NCI-H146 (cell line): Measurements from ENCODE around the gene TMEM82.
A peak's percentile ranks its signal among the peaks of the same experiment; 100 is the strongest.

Experiments
- DNase-seq: peaks from one replicate; lab custom pipeline; 2025; lab: John Stamatoyannopoulos, UW

Gene TMEM82

DNA sequence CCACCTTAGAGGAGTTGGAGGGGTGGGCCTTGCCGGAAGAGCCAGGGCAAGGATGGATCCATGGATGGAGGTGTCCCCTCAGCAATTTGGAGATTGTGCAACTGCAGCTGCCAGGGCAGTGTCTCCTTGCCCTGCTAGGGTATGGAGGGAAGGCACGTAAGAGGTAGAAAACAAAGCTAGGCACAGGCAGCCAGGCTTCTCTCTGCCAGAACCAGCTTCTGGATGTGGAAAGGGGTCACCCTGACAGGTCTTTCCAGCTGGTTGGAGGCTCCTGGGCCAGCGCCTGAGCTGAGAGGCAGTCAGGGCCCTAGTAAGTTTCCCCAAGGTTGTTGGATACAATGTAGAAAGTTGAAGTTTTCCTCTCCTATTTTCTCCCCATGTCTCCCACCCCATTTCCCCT, 21.4 kb upstream of the TMEM82 start:
- DNase-seq: no peak

- no peak for DNase-seq
These were observed 19.9 kb upstream of the TMEM82 start for GRCh38 chr1:15722411-15722810.

DNA sequence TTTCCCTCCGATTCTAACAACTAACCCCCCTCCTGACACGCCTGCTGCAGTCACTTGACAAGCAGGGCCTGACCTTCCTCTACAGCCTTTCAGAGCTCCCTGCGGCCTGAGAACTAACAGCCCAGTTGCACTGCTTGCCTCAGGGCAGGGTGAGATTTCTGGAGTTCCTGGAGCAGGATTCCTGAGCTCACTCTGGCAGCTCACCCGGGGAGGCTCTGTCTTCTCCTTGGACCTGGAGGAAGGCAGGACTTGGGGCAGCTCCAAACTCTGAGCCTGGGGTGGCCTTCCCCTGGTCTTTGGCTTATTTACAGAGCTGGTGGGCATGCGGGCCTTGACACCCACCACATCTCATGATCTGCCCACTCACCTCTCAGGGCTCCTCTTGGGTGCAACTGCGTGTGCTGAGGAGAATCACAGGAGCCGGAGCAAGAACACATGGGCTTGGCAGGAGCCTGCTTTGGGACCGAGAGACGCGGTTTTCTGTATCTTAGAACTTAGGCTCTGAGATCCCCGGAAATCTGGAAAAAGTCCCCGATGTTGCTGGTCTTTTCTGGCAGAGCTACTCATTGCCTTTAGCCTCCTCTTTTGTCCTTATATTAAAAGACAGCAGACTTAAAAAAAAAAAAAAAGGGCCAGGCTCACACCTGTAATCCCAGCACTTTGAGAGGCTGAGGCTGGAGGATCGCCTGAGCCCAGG, 19.3 kb upstream of the TMEM82 start:
- no peak for DNase-seq

GRCh38 chr1:15723631-15724246, 18.6 kb upstream of the TMEM82 start:
- DNase-seq: no peak

- DNase-seq: no peak
These were observed 17.1 kb upstream of the TMEM82 start for GRCh38 chr1:15724949-15725880.

- no peak for DNase-seq
These were observed 15.8 kb upstream of the TMEM82 start for GRCh38 chr1:15726508-15726907.

DNA sequence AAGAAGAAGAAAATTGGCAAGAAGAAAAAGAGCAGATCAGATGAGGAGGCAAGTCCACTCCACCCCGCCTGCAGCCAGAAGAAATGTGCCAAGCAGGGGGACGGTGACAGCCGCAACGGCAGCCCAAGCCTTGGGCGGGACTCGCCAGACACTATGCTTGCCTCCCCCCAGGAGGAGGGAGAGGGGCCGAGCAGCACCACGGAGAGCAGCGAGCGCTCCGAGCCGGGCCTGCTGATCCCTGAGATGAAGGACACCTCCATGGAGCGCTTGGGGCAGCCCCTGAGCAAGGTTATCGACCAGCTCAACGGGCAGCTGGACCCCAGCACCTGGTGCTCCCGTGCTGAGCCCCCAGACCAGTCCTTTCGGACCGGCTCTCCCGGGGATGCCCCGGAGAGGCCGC, 15.3 kb upstream of the TMEM82 start:
- no peak for DNase-seq

DNA sequence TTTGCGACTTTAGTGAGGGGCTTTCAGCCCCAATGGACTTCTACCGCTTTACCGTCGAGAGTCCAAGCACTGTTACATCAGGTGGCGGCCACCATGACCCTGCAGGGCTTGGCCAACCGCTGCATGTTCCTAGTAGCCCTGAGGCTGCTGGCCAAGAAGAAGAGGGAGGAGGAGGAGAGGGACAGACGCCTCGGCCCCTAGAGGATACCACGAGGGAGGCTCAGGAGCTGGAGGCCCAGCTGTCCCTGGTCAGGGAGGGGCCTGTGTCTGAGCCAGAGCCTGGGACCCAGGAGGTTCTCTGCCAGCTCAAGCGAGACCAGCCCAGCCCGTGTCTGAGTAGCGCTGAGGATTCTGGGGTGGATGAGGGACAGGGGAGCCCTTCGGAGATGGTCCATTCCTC, 14.9 kb upstream of the TMEM82 start:
- DNase-seq: no peak

GRCh38 chr1:15727866-15728534, 14.3 kb upstream of the TMEM82 start:
- no peak for DNase-seq

DNA sequence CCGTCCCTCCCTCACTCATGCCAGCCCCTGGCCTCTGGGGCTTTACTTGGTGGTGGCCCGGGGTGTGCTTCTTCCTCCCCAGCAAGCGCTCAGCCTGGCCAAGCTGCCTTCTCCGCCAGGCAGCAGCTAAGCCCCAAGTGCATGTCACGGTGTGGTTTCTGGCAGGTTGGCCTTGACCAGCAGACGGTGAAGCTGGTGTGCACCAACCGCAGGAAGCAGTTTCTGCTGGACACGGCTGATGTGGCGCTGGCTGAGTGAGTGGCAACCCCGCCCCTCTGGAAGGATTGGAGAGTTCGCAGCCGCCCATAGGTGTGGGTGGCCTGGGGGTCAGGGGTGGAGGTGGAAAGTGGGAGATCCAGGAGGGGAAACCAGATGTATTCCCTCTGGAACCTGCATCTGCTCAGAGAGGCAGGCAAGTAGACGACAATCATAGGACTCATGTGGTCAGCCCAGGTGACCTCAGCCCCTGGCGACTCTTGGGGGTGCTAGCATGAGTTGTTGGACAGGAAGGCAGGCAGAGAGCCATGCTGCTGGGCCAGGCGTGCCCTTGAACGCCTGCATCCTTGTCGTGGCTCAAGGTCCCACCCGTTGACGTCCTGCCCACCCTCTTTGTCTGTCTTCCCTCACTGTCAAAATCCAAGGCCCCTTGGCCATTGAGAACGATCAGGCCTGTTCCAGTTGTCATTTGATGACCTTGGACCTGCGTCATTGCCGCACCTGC, 13.2 kb upstream of the TMEM82 start:
- no peak for DNase-seq

GRCh38 chr1:15730423-15730822, 11.9 kb upstream of the TMEM82 start:
- DNase-seq: no peak

GRCh38 chr1:15730936-15731335, 11.4 kb upstream of the TMEM82 start:
- DNase-seq: no peak

DNA sequence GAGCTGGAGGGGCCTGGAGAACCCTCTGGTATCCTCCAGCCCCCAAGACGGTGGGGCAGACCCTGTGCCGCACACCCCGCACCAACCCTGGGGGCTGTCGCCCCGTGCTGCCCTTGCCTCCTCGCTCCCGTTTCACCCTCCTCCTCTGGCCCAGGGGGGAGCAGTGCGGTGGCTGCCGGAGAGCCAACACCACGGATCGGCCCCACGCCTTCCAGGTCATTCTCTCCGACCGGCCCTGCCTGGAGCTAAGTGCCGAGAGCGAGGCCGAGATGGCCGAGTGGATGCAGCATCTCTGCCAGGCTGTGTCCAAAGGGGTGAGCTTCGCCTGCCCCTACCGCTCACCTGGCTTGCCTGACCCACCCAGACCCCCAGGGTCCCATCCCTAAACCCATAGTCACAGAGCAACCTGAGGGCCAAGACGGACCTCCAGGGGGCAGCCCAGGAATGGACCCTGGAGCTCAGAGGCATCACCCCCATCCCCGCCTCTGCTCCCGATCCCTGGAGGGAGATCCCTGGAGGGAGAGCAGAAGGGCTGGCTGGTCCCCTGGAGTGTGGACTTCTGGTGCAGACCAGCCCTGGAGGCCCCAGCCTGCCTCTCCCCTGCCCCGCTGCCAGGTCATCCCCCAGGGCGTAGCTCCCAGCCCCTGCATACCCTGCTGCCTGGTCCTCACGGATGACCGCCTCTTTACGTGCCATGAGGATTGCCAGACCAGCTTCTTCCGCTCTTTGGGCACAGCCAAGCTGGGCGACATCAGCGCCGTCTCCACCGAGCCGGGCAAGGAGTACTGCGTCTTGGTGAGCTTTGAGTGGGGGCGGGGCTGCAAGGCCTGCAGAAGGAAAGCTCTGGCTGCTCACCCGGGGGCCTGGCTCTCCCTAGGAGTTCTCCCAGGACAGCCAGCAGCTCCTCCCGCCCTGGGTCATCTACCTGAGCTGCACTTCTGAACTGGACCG, 10.3 kb upstream of the TMEM82 start:
- DNase-seq: no peak

DNA sequence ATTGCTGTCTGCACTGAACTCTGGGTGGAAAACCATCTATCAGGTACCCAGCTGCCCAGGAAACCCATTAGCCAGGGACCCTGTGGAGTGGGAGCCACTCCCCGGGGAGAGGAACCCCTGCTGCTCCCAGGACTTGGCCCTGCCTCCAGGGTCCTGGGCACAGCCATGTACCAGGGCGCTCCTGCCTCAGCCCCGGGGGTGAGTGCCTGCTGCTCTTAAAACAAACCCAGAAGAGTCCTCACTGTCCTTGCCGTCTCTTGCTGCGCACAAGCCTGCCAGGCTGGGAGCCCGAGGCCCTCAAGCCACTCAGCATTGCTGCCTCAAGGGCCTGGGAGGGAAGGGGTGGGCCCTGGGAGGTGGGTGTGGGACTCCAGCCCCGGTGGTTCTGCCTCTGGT, 9.6 kb upstream of the TMEM82 start:
- peak; percentile 19 for DNase-seq

DNA sequence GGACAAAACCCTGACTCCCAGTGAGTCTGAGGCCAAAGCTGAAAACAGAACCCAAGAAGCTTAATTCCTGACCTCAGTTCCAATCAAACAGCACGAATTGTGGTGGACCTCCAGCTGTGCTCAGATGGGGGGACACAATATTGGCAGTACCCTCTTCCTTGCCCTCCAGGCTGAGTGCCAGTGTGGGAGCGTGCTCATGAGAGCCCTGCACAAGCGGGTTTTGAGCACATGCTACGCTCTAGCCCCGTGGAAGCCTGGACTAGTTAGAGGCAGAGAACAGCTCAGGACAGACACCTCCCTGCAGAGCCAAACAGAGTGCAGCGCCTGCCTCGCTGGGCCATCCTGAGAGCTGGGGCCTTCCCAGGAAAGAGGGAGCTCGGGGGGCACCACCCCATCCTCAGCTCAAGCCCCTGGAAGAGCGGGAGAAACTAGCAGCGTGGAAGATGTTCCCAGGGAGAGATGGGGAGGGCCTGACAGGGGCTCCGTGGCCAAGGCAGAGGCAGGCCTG, 9.0 kb upstream of the TMEM82 start:
- no peak for DNase-seq

DNA sequence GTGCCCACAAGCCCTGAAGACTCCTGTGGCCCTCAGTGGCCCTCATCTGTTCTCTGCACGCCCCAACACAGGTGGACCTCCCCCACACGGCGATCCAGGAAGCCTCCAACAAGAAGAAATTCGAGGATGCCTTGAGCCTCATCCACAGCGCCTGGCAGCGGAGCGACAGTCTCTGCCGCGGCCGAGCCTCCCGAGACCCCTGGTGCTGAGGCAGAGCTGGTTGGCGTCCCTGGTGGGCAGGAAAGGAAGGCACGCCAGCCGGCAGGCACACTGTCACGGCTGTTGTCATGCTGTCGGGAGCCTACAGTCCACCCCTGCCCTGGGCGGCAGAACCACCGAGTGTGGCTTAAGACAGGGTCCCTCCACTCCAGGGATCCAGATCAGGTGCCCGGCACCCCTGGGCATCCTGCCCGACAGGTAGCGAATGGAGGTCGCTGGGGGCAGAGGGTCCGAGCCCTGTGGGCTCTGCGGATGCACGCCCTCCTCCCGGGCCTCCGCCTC, 8.5 kb upstream of the TMEM82 start:
- DNase-seq: no peak

DNA sequence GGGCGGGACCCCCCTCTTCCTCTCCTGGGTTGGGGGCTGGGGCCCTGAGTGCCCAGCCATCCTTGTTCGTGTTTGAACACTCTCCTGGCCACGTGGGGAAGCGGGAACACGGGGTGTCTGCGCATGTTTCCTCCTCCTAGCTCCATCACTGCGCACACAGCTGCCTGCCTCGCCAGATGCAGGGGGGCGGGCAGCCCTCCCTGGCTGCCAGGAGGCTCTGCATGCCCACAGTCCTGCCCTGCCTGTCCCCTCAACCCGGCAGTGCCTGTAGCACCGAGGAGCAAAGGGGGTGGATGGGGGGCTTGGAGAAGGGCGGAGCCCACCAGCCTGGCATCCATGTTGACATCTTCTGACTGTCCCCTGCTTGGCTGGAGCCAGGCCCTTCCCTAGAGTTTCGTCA, 8.0 kb upstream of the TMEM82 start:
- no peak for DNase-seq

- DNase-seq: no peak
These were observed 7.4 kb upstream of the TMEM82 start for GRCh38 chr1:15734901-15735300.

- DNase-seq: no peak
These were observed 6.8 kb upstream of the TMEM82 start for GRCh38 chr1:15735304-15736037.
